GM13977 (cell line): ENCODE data around the gene CCDC69.

ENCODE experiments used
- DNase-seq: peaks from one replicate; pipeline ENCODE4 v3.0.0; 2012; ENCODE audit warnings: low spot score
- CTCF ChIP-seq: IDR thresholded peaks from 2 replicates; pipeline ENCODE4 v1.5.1; 2012; ENCODE audit warnings: mild to moderate bottlenecking, control low read depth; ENCODE audit not compliant: insufficient read depth; ENCODE audit errors: extremely low read depth, missing control alignments
- in situ Hi-C: fragments of 300-500 bp; cut with MboI; formaldehyde crosslinking; loops from one replicate; pipeline ENCODE4 v1.12.0; 2022; ENCODE audit warnings: low sequenced_read_pairs, low pct_unique_long_range_greater_than_20kb, mixed read lengths, inconsistent platforms; ENCODE audit not compliant: unreplicated experiment

The CCDC69 gene

GRCh38 chr5:151173711-151174611, 49.9 kb downstream of the CCDC69 start:
- DNase-seq, result no peak
- in situ Hi-C loops, result no loop called here
- TF ChIP-seq CTCF, result no peak

GRCh38 chr5:151171529-151171928, 52.4 kb downstream of the CCDC69 start:
- DNase-seq, result no peak
- TF ChIP-seq CTCF, result no peak
- in situ Hi-C loops, result no loop called here

- no peak for TF ChIP-seq CTCF
- in situ Hi-C loops, result no loop called here
- DNase-seq, result no peak
These were observed 55.1 kb downstream of the CCDC69 start for GRCh38 chr5:151168602-151169344.

GRCh38 chr5:151167022-151167421, 56.9 kb downstream of the CCDC69 start:
- in situ Hi-C loops, result no loop called here
- TF ChIP-seq CTCF, result no peak
- DNase-seq, result no peak

- in situ Hi-C loops, result loop anchor here (5.0 kb wide), 1 partner anchor 43 kb away; no protein-coding TSS in a partner anchor
- DNase-seq, result peak; percentile 78
- TF ChIP-seq CTCF, result peak; percentile 89
These were observed 59.1 kb downstream of the CCDC69 start for GRCh38 chr5:151164687-151165392.

- DNase-seq, result no peak
- TF ChIP-seq CTCF, result no peak
- in situ Hi-C loops, result loop anchor here (5.0 kb wide), 1 partner anchor 40 kb away; no protein-coding TSS in a partner anchor
These were observed 61.1 kb downstream of the CCDC69 start for GRCh38 chr5:151162776-151163175.
